HG03460 (cell line): ENCODE results near the gene IDH1.
A peak's percentile ranks its signal among the peaks of the same experiment; 100 is the strongest.
"Not testable (repeated sequence)": the region's sequence is repeated elsewhere in the genome, so short reads cannot be mapped to it uniquely, and the experiment has no call there.

Experiments used
- ATAC-seq: cut with Tn5 transposase; IDR thresholded peaks from one replicate; pipeline ENCODE4 v1.9.1; 2021; ENCODE audit not compliant: unreplicated experiment

The IDH1 gene

DNA sequence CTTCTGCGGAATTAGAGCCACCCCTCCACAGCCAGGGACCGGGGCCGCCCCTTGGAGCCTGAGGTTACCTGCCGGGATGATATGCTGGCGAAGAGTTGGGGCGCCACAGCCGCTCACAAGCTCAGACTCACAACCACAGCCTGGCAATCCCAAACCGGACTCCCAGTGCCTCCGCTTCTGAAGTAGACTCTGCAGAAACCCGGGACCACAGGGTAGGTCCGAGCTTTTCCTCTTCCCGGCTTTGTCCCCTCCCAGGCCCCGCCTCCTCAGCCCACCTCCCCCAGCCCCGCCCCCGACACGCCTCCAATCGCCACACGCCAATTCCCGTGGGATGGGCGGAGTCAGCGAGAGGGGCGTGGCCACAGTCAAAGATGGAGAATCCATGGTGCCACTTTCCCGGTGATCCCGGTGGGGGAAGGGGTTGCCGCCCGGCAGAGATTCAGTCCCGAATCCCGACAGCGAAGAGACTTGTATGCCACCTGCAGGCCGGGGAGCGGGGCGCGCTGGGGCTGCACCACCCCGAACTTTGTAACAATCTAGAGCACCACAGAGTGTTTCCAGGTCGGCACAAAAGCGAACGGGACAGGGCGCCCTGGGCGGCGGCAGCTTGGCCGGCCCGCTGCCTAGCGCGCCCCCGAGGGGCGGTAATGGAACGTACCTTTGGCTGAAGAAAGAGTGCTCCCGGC lies at the start of gene IDH1:
Gene IDH1, minus strand, starts transcription at position 201 of the 686 bp plus-strand sequence. CDS start 3,520 bp downstream, outside the sequence.
- peak; percentile 66 for ATAC-seq

DNA sequence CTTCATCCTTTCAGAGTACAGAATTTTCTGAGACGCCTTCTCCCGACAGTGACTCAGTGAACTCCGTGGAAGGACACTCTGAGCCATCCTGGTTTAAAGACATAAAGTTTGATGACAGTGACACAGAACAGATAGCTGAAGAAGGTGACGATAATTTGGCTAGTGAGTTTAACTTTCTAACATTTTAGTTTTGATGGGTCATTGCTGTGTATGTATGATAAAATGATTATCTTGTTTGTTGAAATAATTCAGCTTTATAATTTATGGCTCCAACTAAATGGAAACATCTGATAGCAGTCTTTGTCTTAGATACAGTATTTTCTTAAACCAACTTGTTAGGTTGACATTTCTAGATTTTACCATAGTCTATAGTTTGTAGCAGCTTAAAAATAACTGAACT lies 49.3 kb upstream of the IDH1 start:
- no peak for ATAC-seq

DNA sequence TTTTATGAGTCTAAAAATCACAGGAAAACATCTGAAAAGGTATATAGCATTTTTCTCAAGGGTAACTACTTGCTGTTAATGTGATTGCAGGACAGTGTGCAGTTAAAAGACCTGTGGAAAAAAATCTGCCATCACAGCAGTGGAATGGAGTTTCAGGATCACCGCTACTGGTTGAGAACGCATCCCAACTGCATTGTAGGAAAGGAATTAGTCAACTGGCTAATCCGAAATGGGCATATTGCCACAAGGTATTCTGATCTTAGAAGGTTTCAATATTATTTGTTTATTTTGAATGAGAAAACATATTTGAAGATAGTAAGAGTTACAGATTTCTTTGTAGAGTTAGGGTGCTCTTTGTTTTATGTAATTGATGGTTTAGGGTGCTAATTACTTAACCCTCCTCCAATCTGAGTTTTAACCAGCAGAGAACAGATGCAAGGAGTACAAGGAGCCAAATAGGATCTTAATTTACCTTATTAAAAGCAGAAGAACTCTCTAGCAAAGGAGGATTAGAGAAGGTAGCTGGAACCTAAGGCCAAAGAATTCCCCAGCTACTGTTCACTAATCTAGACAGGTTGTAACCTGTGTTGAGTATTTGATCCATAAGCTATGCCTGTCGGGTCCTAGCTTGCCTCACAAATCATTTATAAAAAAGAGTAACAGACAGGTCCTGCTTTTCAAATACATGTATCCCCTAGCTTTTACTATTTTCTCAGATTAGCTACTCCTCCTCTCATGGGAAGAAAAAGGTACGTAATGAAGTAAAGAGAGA lies 46.2 kb upstream of the IDH1 start:
- no peak for ATAC-seq

DNA sequence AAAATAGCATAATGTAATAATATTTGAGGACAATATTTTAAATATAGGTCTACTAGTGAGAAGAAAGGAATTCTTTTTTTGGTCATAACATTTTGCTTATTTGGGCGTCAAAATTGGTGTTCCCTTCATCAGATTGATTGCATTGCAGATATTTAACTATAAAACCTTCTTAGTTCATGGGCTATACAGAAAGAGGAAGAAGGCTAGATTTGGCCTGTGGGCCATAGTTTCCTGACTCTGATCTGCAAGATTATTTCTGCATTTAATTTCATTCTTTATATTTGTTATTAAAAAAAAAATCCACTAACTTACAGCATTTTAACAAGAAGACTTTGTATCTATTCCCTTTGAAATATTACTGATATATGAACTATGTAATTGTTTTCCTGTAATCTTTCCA lies 43.1 kb upstream of the IDH1 start:
- ATAC-seq: no peak

DNA sequence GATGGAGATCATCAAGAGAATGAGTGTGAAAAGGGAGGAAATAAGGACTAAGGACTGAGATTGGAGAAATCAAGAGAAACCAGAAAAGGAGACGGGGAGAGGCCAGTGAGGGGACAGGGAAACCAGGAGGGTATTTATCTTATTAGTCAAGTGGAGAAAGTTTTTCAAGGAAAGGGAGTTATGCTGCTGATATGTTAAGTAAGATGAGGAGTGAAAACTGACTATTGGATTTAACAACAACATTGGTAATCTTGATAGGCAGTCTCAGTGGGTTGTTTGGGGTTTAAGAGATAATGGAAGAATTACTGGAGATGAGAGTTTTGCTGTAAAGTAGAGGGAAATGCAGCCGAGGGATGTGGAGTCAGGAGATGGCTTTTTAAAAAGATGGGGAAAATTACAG lies 41.7 kb upstream of the IDH1 start:
- no peak for ATAC-seq

GRCh38 chr2:208295834-208296233 lies 41.0 kb upstream of the IDH1 start:
- no peak for ATAC-seq

DNA sequence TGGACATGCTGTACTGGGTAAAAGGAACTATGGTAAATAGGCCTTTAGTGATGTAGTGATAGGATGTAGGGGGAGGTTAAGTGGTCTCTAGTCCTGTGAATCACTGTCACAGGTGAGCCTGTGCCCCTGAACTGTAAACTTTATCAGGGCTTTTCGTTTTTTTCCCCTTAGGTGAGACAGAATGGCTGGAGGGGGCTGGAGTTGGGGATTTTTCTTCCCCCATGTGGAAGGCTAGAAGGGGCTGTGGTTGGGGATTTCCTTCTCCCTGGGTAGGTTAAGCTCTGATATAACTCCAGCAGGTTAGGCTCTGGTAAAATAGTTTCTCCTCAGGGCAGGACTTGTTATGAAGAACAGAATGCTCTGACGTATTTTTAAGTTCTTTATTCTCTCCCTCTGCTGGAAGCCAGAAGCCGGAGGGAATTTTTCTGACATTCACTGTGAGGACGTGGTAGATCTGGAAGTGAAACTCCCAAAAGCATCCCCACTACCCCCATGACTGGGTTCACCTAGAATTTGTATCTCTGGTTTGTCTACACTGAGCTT lies 39.7 kb upstream of the IDH1 start:
- ATAC-seq: peak; percentile 59

DNA sequence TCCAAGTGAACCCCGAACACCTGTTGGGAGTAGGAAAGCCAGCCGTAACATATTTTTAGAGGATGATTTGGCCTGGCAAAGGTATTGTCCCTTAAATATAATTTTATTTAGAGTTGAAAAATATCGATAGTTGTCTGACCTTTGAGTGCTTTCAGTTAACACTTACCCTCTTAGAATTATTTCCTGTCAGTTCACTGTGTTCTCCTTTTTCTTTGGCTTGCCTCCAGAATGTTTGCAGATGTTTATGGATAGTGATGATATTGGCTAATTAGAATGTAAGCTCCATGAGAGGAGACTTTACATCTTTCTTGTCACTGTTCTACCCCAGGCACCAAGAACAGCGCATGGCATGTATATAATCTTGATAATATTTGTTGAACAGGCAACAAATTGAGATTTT lies 31.0 kb upstream of the IDH1 start:
- ATAC-seq: no peak

- ATAC-seq: peak; percentile 54
Measured at GRCh38 chr2:208280933-208281332, 26.1 kb upstream of the IDH1 start.

- no peak for ATAC-seq
Measured at GRCh38 chr2:208280234-208280633, 25.4 kb upstream of the IDH1 start.

- ATAC-seq: no peak
Measured at GRCh38 chr2:208279236-208279635, 24.4 kb upstream of the IDH1 start.

DNA sequence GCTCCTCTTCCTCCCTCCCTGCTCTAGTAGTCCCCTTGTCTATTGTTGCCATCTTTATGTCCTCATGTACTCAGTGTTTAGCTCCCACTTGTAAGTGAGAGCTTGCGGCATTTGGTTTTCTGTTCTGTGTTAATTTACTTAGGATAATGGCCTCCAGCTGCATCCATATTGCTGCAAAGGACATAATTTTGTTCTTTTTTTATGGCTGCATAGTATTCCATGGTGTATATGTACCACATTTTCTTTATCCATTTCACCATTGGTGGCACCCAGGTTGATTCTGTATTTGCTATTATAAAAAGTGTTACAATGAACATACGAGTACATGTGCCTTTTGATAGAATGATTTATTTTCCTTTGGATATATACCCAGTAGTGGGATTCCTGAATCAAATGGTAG lies 23.7 kb upstream of the IDH1 start:
- ATAC-seq: no peak

DNA sequence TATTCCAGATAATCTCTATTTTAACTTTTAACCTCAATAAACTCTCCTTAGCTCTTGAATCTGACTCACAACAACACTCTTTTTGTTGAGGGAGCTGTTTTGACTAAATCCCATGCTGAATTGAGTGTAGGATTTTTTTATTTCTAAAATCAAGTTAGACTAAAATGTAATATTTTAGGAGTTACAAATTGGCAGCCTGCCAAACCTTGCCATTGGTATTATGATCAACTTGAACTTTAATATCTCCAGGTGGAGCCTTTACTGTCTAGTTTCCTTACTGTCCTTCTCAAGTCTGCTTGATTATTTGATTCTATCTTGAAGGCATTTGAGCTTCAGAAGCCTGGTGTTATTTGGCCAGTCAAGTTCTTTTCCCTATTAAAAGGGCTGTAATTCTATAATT lies 19.9 kb upstream of the IDH1 start:
- ATAC-seq: no peak

GRCh38 chr2:208269091-208269490 lies 14.2 kb upstream of the IDH1 start:
- no peak for ATAC-seq

DNA sequence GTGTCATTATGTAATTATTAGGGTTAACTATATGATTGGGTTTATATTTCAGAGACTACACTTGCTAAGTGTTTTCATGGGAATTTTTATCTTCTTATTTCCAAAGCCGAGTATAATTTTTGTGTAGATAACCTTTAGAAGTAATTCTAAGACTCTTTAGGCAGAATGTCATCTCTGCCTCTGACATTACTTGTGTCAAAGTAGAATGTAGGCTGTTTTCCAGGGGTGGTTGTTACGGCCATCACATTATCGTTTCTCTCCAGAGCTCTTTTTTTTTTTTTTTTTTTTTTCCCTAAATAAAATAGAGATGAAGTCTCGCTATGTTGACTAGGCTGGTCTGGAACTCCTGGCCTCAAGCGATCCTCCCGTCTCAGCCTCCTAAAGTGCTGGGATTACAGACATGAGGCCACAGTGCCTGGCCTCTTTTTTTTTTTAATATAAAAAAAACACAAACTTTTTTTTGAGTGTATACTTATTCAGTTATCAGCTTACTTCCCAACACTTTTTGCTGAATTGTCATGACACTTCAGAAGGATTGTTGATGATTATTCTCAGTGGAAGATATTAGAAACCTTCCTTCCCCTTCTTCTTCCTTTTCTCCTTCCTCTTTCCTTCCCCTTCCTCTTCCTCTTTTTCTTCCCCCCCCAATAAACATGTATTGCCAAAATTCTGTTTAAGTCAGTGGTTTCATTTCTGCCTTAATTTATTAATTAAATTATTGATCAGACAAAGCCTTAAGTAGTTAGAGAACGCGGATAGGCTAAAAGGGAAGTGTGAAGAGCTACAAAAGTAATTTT lies 13.5 kb upstream of the IDH1 start:
- ATAC-seq: no peak

DNA sequence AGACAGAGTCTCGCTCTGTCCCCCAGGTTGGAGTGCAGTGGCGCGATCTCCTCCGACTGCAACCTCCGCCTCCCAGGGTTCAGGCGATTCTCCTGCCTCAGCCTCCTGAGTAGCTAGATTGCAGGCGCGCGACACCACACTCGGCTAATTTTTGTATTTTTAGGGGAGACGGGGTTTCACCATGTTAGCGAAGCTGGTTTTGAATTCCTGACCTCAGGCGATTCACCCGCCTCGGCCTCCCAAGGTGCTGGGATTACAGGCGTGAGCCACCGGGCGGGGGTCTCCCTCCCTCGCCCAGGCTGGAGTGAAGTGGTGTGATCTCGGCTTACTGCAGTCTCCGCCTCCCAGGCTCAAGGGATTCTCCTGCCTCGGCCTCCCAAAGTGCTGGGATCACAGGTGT lies 12.7 kb upstream of the IDH1 start:
- ATAC-seq: not testable (repeated sequence)

DNA sequence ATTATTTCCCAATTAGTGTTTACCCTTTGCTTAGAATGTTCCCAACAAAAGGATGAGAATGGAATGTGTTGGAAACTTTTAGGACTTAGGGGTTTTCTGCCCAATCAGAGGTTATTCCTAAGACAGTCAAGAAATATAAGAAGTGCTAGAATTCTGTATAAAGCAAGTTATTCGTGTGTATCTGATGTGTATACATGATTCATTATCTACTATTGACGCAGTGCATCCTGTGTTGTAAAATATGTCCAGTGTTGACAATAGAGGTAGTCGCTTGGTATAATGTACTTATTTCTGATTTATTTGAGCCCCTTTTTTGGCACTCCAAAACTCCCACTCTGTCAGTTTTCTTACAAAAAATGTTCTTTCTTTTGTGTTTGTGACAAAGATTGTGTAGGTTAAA lies 12.1 kb upstream of the IDH1 start:
- no peak for ATAC-seq

GRCh38 chr2:208266553-208266893 lies 11.7 kb upstream of the IDH1 start:
- ATAC-seq: peak; percentile 7

DNA sequence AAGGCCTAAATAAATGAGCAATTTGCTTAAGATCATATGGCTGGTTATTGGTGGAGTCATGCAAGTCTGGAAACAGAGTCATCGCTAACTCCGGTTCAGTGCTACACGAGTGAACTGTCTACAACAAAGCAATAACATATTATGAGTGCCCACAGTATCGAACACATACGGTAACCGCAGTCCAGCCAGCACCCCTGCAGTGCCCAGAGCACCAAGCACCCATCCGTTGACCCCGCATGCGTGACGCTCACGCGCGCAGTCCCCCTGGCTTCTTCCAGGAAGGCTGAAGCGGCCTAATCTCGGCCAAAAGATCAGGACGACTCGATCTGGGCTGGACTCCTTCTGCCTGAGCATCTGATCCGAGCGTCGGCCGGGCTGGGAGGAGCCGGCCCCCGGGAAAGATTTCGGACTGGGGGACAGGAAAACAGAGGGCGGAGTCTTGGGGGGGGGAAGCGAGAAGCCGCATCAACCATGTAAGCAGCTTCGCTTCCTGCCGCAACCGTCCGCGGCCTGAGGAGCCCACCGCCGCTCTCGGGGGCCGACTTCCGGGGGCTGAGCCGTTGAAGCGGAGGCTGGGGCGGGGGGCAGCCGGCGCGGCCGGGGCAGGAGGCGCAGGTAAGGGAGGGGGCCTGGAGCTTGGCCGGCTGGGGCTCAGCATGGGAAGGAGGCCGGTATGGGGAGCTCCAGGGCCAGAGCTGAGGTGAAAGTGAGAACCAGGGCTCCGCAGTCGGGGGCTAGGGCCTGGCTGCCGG lies 11.1 kb upstream of the IDH1 start, which contains the start of gene PIKFYVE:
Gene PIKFYVE, plus strand, starts transcription at position 455 of the 752 bp plus-strand sequence. CDS start 5,265 bp downstream, outside the sequence.
- ATAC-seq: peak; percentile 80

DNA sequence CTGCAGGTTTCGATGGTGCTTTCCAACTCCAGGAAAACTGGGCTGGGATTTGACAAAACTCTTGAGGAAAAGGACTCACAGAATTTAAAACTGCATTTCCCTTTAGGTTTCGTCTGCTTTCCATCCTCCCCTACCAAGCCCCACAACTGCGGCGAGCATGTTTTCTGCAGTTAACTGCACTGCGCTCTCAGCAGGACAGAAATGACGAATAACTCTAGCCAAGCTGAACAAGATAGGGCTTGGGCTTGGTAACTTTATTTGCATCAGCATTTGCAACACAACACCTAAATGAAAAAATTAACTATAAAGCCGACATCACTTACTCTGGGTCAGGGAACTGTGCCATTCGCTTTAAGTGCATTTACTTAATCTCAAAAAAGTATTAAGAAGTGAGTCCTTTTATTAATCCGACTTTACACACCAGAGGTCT lies 10.5 kb upstream of the IDH1 start:
- peak; percentile 31 for ATAC-seq
